Activated CD4-positive, alpha-beta T cell treated with anti-CD3 and anti-CD28 coated beads for 24 hours (primary cell): Measurements from ENCODE around the gene EPB41L4B.

Experiments used
- DNase-seq, 2 donors: peaks; one replicate each; pipeline ENCODE4 v3.0.0-alpha.2; 2020; ENCODE audit warnings: low read depth in 2 of 2

Gene EPB41L4B

DNA sequence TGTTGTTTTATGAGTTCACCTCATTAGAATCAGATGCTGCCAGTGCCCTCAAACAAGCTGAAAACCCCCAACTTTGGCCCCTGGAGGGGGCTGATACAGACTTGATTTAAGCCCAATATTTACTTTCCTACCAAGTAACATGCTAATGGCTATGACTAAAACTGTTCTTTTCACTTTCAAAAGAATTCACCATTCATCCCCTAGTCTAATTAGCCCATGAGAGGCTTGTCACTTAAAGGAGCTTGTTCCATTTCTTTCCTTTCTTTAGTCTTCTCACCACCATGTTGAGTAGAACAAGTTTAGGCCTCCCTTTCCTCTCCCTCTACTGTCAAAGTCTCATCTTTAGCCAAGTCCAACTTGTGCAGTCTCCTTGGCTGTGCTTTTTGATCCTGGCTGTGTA is 50.4 kb downstream of the EPB41L4B start:
- DNase-seq: no peak

DNA sequence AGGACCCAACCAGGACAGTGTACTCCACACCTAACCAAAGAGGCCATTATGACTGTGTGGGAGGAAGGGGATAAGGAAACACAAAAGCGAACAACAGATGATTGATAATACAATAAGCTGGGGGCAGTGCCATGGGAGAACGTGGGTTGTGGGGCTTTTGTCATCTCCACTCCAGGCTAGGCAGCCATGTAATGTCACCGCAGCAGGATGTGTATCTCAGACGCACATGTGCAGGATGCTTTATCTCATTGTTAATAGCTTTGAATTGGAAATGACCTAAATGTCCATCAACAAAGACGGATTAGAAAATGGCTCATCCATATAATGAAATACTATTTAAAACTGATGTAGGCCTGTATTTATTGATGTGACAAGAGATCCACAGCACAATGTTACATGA is 51.0 kb downstream of the EPB41L4B start:
- DNase-seq: no peak

DNA sequence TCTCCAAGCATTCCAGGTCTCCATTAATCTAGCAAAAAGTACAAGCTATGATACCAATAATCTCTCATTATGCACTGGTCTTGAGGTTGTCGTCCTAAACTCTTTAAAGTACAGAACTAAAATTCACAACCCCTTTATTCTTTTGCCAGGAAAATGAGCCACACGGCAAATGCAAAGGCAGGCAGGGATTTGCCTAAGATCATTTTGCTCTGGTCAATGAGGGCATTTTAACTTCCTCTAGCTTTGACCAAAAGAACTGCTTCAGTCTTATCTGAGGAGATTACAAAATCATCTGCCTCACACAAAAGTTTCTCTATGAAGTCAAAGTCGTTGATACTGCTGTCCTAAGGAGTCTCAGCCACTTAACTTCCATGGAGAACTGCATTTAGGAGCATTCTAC is 51.8 kb downstream of the EPB41L4B start:
- DNase-seq: no peak

DNA sequence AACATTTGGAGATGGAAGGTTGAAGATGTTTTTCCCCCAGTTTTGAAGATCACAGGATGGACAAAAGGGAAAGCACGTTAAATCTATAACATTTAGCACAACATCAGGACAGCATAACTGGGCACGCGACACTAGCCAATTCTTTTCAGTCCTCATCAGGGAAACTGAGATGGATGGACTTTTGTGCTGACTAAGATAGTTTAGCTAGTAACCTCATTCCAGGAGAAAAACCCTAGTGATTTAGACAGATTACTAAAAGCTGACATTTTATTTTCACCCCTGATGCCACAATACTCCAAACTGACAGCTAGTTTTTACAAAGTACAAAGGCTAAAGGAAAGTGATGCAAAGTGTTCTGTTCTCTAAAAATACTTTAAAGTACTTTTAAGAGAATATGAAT is 53.3 kb downstream of the EPB41L4B start:
- no peak for DNase-seq

DNA sequence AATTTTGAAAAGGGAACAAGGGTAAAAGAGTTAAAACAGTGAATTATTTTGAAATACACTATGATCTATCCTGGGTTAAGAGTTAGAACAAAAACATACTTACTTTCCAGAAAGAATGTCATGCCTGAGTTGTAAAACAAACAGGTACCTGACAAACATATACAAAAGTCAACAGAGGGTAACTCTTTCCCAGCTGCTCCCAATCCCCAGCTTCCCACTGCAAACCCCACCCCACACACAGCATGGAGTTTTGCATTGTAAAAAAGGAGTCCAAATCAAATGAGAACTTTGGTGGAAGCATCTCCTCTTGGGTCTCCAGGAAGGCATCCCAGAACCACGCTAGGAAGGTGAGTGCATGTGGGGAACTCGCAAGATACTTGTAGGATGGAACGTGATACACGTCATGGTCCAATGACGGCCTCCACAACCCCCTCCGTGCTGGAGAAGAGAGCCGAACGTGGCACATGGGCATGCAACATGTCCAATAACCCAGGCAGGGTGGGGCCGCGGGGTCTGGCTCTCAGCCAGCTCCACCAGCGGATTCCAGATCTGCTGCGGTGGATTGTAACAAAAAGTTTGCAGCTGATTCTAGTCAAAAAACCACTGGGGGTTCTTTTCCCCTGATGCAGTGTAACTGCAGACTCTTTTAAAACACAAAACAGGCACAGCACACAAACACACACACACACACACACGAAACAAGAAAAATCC is 55.8 kb downstream of the EPB41L4B start:
- DNase-seq: no peak

DNA sequence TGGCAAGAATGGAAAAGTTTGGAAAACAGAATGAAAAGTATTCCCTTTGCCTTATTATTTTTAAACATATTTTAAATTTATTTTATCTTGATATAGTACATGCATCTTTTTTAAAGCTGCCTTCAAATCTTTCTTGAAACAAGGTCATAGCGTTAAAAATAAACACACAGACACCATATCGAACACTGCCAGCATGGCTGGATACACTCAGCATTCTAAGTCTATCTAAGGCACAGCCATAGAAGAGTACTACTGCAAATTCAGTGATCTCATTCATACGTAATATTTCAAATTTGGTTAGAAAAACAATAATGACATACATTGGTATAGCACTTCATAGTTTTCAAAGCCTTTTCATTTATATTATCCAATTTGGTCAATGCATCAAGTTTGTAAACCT is 57.5 kb downstream of the EPB41L4B start:
- DNase-seq: no peak

DNA sequence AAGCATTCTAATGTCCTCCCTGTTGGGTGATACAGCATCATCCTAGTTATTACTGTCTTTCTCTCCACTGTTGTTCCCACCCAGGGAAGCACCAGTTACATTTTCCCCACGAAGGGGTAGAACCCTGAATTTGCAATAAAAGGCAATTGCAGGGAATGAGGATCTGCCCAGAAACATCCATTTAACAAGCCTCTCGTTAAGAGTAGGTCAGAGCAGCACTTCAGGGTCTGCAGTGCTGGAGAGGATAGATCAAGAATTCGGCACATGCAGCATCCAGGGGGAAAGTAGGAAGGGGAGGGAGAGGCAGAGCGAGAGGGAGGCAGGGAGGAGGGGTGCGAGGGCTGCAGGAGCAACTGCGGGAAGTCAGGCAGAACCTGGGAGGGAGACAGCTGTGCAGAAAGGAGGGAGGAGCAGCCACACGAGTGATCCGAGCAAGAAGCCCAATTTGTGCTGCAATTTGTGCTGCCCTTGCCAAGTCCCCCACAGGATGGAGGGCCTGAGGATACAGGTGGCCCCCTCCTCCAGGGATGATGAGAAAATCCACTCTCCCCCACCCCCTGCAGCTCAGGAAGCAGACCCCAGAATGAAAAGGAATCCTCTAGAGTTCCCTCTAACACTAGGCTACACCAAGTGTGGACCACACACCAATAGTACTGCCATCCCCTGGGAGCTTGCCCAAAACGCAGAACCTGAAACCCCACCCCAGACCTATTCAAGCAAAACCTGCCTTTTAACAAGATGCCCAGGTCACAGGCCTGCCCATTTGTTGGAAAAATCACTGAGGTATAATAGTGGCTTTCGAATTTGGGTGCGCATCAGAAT is 62.2 kb downstream of the EPB41L4B start:
- DNase-seq: no peak

DNA sequence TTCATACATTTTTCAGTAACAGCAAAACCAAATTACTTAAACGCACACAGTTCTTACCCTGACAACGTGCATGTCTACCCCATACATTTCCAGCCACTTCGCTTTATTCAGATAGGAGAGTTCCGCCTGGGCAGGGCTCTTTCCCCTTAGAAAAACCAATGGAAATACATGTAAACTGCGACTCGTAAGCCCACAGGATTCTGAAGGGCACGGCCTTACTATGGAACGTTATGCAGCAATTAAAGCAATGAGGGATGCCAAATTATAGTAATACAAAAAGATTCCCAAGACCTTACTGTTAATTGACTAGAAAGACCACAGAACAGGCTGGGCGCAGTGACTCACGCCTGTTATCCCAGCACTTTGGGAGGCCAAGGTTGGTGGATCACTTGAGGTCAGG is 64.5 kb downstream of the EPB41L4B start:
- no peak for DNase-seq

DNA sequence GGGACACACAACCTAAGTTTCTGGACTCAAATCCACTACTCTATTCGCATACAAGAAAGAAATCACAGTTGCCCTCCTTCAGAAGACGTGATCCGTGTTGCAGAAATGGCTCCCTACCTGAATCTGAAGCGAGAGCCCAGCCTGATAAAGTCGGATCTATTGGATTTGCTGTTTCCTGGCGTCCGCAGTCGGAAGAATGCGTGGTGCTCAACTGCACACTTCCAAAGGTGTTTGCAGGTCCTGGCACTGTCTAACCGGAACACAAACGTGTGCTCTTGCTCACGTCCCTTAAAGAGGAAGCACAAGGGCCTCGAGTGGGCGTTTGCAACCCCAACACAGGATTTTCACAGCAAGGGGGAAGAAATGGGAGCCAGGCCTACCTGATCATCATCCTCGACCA is 65.5 kb downstream of the EPB41L4B start:
- DNase-seq: no peak

DNA sequence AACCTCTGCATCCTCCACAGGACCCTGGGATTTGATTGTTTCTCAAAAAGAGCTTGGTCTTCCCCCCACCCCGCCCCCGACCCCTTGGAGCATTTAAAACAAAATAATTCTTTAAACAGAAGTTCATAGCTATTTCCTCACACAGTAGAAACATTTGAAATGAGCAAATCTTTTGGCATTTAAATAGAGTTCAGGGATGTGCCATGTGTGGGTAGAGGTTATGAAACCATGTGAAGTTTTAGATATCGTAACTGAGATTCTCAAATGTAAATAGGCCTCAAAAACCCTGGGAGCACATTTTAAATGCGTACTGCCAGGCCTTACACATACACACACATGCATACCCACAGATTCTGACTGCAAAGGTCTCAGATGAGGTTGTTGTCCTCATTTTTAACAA is 66.5 kb downstream of the EPB41L4B start:
- DNase-seq: no peak

DNA sequence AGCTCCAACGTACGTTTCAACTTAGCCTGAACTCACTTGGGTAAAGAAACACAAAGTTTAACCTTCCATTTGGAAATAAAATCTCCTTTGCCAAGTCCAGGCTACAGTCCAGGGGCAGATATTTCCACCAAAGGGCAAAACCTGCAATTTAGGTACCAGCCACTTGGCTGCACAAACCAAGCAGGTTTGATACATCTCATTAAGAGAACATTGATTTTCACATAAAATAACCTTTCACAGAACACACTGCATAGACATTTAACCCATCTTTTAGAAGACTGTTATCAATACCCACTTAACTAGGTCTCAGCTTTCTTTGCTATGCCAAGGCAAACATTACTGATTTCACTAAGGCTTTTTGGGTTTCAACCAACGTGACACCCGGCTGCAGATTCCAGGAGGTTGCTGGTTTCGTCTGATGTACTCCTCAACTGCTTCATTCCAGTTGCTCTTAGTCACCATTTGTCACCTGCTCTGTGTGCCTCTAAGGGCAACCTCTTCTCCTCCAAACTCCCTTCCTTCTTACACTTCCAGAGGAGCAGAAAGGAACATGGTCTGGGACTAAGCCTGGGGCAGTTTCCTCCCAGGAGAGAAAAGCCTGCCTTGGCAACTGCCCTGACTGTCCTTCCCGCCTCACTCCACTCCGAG is 67.1 kb downstream of the EPB41L4B start:
- no peak for DNase-seq

DNA sequence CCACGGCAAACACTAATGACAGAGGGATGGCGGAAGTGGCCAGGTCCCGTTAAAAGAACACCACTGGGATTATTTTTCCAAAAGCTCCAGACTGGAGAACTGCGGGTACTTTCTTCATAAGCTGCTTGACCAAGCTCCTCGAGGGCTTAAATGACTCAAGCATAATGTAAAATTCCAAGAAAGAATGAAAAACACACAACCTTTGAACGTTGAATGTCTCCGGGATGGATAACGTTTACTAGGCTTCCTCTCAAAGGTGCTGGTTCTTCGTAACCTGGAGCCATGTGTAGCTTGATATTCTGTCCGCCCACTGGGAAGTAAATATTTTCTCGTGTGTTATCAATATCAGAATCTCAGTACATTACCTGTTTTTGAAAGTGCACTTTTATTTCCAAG is 67.6 kb downstream of the EPB41L4B start:
- no peak for DNase-seq

DNA sequence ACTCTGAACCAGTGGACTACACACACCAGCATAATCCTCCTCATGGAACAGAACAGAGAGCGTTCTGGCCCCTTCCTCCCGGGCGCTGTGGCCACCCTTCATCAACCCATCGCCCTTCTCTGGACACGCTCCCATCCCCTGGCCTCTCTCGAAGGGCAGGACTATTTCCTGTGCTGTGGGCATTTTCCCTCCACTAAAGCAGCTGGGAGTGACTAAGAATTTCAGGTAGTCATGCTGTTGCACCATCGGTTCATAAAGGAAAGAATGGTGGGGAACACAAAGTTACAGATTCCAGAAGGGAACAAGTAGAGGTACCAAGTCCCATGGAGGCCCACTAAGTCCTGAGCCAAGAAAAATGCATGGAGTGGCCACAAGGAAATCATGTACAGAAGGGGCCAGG is 68.6 kb downstream of the EPB41L4B start:
- DNase-seq: no peak

DNA sequence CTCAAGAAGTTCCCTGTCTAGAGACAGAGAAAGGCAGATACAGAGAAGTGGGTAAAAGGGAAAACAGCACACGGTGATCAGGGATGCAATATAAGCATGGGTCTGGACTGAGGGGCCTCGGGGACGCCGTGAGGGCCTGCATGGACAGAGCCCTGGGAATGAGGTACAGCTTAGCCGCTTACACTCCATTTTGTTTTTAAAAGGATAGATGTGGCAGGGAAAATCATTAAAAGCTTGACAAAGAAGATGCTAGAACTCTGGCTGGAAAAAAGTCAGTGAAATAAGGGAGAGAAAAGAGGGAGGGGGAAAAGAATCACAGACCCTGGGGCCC is 69.1 kb downstream of the EPB41L4B start:
- DNase-seq: no peak

DNA sequence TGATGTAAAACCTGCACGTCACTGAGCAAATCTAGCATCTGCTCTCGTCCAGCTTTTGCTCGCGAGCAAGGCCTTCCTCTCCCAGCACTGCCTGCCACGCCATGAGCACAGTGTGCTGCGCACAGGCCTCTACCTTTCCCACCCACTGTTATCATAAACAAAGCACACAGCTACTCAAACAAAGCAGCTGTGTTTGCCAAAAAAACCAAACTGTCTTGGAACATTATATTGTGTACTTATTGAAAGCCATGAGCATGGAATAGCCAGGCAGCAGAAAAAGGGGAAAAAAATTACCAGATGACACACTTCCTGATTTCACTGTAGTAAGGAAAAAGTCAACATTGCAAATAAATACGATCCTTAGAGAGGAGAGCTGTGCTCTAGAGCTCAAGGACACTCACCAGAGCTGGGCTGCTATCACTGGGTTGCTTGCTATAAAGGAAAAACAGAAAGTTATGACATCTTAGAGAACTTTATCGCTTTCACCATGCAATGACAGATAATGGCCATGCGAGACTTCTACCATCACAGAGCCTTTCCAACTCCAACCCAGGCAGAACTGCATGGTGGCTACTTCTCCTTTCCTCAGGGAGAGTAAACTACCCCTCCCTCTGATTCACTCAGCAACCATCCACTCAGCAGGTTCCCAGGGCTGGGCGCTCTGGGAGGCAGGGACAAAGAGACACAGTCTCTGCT is 69.6 kb downstream of the EPB41L4B start:
- no peak for DNase-seq

DNA sequence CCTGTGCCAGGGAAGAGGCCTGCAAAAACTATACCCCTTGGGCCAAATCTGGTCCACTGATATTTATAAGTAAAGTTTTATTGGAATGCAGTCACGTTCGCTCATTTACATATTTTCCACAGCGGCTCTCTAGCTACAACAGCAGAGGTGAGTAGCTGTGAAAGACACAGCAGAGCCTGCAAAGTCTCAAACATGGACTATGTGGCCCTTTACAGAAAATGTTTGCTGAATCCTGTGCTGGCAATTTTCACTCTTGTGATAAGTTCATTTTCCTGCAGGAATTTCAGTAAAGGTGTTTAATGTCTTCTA is 70.1 kb downstream of the EPB41L4B start:
- no peak for DNase-seq

DNA sequence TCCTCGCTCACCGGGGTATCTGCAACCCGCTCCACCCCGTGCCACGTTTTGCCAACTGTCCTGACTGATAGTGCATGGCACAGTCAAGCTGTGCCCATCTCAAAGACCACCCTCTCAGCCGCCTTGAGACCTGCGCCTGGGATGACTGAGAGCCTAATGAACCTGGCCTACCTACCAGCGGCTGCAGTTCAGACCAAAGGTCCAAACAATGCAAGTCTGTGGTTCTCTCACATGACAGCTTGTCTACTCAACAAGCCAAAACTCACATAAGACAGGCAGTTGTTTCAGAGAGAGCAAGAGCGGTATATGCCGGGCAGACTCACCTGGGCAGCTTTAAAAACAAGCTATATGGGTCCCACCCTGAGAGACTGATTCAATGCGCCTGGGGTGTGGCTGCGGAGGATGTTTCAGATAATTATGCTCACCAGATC is 70.5 kb downstream of the EPB41L4B start:
- DNase-seq: no peak

DNA sequence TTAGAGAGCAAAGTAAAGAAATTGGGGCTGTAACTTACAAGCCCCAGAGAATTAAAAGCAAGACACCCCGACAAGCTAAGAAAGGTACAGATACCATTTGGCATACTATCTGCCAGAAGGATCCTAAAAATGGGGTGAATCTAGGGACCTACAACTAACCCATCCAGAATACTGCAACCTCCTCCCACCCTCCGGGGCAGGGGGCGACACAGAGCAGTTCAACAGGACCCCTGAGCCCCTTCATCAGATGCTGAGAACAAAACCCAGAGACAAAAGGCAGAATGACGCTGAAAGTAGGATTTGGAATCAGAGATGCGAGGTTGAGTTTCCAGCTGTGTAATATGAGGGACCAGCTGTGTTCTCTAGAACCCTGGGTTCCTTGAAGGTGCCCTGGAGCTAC is 71.2 kb downstream of the EPB41L4B start:
- DNase-seq: no peak

DNA sequence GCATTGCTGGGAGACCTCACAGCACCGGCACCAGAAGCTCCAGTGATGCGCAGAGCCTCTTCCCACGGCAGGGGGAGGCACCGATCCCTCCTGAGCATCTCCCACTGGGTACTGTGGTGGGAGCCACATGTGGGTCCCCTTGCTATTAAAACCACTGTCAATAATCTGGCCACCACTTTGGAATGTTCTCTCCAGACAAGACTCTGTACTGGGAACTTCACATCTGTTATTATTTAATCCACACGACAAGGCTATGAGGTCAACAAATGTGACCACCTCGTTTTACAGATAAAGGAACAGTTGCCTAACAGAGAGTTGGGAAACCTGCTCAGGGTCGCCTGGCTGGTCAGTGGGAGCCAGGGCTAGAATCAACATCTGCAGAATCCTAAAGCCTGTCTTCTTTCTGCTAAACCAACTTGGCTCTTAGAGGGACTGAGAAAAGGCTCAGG is 72.7 kb downstream of the EPB41L4B start:
- no peak for DNase-seq

DNA sequence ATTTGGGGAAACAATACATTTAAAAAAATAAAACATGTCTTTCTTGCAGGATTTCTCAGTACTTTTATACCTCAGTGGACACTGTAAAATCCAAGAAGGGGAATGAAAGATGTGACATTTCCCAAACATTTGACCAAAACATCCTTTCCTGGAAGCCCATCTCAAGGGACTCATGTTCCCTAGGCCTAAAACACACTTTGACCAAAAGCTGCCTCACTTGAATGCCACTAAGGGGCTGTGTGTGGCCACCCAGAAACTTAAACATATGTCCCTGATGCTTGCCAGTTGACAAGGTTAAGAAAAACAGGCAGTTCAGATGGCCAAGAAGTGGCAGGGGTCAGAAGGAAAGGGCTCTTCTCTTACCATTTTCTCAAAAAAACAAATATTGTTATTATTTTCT is 73.6 kb downstream of the EPB41L4B start:
- DNase-seq: no peak

DNA sequence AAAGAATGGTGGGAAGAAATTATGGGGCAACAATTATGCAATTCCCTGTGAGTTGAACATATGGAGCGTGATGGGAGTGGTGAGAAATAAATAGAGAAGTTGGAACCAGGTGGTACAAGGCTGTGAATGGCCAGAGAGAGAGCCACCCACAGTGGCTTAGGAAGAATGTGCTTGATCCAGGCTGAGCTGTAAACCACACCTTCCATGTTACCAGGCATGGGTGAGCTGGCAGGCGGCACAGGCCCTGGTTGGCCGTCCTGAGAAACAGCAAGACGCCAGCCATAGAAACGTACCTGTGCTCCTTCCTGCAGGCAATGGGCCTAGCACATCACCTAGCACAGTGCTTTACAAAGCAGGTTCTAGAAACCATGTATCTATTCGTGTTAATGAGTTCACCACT is 74.3 kb downstream of the EPB41L4B start:
- DNase-seq: no peak

DNA sequence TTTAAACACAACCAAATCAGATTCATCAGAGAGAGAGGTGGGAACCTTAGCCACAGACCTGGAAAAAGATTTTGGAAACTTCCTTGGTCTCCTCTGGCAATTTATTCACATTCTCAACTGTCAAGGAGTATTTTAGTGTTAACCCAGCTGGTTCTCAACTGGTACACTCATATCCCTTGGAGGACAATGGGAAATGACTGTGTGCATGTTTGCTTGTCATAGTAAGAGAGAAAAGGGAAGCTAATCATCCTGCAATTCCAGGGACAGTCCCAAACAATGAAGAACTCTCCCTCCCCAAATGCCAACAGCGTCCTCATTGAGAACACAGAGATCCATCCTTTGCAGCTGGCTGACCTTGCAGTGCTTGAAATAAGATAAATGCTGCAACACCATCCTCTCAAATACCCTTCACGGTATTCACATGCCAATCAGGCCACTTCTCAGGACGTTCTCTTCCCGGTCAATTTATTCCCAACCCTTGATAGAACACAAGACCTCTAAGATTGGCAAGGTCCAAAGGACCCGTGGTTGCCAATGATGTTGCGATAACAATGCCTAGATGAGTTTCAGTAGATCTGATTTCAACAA is 75.5 kb downstream of the EPB41L4B start:
- DNase-seq: no peak
